OCI-LY3 (cell line): ENCODE data around the gene EFL1.
"Not testable (repeated sequence)": the region's sequence is repeated elsewhere in the genome, so short reads cannot be mapped to it uniquely, and the experiment has no call there.

Source experiments
- H2AFZ ChIP-seq: fragments of 200-600, 300-600 bp; shearing (Covaris generic); 2 replicates; pipeline ENCODE4 v1.6.0; 2014; ENCODE audit warnings: antibody characterized with exemption, low read depth, low read length
- H3K27ac ChIP-seq: fragments of 200-600, 300-600 bp; sonication (generic); 2 replicates; pipeline ENCODE4 v1.5.1; 2014; ENCODE audit warnings: mild to moderate bottlenecking, low read length, moderate library complexity, mixed read lengths
- H3K27me3 ChIP-seq: fragments of 200-600, 300-600 bp; sonication (generic); 2 replicates; pipeline ENCODE4 v1.6.1; 2014; ENCODE audit warnings: low read depth, low read length, mixed read lengths
- H3K36me3 ChIP-seq: fragments of 200-600, 300-600 bp; sonication (generic); replicated peaks from 2 replicates; pipeline ENCODE3; 2014; ENCODE audit warnings: low read depth, low read length, mixed read lengths
- H3K4me1 ChIP-seq: fragments of 300-600, 200-600 bp; sonication (generic); 2 replicates; pipeline ENCODE4 v1.6.1; 2014; ENCODE audit warnings: low read length, mixed read lengths
- H3K4me2 ChIP-seq: fragments of 200-600, 300-600 bp; sonication (generic); 2 replicates; pipeline ENCODE4 v1.6.1; 2014; ENCODE audit warnings: low read length, mixed read lengths
- H3K4me3 ChIP-seq: fragments of 300-600, 200-600 bp; sonication (generic); 2 replicates; pipeline ENCODE4 v1.5.1; 2014; ENCODE audit warnings: antibody characterized with exemption, mild to moderate bottlenecking, low read length, moderate library complexity
- H3K79me2 ChIP-seq: fragments of 300-600, 200-600 bp; shearing (Covaris generic); 2 replicates; pipeline ENCODE4 v1.6.1; 2014; ENCODE audit warnings: mild to moderate bottlenecking, low read length, mixed read lengths
- H3K9ac ChIP-seq: fragments of 300-600, 200-600 bp; shearing (Covaris generic); 2 replicates; pipeline ENCODE4 v1.6.0; 2014; ENCODE audit warnings: mild to moderate bottlenecking, low read length, moderate library complexity
- H3K9me3 ChIP-seq: fragments of 200-600, 300-600 bp; shearing (Covaris generic); 2 replicates; pipeline ENCODE4 v1.6.1; 2014; ENCODE audit warnings: low read length, mixed read lengths; ENCODE audit not compliant: insufficient read depth
- H4K20me1 ChIP-seq: fragments of 200-600, 300-600 bp; sonication (generic); 2 replicates; pipeline ENCODE4 v1.6.1; 2016; ENCODE audit warnings: low read length, mixed read lengths; ENCODE audit not compliant: insufficient read depth
- EZH2phosphoT487 ChIP-seq: fragments of 200-600 bp; shearing (Covaris generic); IDR thresholded peaks from 2 replicates; pipeline ENCODE4 v1.6.1; 2018; ENCODE audit warnings: antibody characterized with exemption, mixed run types, low read depth
- TF ChIP-seq, protein P1 (sequence below): fragments of 200-600, 300-600 bp; sonication (generic); IDR thresholded peaks from 2 replicates; pipeline ENCODE4 v1.5.1; 2014; ENCODE audit warnings: antibody characterized with exemption, low read length, low read depth

The EFL1 gene

DNA sequence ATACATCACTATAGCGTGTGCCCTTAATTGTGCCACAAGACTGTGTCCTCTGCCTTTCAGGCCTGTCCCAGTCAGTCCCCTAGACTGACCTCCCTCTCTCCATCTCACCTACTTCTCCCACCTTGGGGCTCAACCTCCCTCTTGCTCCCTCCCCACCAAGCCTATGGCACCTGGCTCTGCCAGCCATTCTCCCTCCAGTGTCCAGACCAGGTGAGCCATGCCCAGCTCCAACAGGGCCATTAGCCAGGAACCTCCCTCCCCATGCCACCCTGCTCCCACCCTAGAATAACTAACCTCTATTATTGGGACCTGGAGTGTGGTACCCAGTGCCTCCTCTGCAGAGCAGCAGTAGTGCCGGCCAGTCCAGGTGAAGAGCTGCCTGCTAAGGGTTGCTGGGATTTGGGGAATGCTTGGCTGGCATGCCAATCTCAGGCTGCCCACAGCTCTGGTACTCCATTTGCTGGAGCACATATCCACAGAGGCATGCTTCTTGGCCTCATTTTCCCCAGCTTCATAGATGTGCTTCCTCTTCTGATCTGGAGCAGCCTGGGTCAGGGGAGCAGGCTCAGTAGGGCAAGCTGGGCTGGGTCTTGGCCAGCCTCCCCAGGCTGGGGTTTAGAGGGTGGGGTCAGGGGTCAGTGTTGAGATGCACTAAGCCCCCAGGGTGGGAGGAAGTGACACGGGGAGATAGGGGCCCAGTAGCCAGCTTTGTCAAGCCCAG, 38.9 kb upstream of the EFL1 start:
- Histone ChIP-seq H2AFZ (no peak overlapping the region), H3K4me3 (no peak overlapping the region), H3K9ac (no peak overlapping the region), H3K27me3 (no peaks in the 10 kb centered on the region), H3K79me2 (no peaks in the 10 kb centered on the region), H3K4me2 (no peak overlapping the region), H3K27ac (no peak overlapping the region), H3K4me1 (no peaks in the 10 kb centered on the region), H4K20me1 (no peaks in the 10 kb centered on the region), H3K9me3 (no peaks in the 10 kb centered on the region), H3K36me3 (no peaks in the 10 kb centered on the region)
- TF ChIP-seq, protein P1, sequence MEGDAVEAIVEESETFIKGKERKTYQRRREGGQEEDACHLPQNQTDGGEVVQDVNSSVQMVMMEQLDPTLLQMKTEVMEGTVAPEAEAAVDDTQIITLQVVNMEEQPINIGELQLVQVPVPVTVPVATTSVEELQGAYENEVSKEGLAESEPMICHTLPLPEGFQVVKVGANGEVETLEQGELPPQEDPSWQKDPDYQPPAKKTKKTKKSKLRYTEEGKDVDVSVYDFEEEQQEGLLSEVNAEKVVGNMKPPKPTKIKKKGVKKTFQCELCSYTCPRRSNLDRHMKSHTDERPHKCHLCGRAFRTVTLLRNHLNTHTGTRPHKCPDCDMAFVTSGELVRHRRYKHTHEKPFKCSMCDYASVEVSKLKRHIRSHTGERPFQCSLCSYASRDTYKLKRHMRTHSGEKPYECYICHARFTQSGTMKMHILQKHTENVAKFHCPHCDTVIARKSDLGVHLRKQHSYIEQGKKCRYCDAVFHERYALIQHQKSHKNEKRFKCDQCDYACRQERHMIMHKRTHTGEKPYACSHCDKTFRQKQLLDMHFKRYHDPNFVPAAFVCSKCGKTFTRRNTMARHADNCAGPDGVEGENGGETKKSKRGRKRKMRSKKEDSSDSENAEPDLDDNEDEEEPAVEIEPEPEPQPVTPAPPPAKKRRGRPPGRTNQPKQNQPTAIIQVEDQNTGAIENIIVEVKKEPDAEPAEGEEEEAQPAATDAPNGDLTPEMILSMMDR: no peak
- TF ChIP-seq EZH2phosphoT487: no peak

DNA sequence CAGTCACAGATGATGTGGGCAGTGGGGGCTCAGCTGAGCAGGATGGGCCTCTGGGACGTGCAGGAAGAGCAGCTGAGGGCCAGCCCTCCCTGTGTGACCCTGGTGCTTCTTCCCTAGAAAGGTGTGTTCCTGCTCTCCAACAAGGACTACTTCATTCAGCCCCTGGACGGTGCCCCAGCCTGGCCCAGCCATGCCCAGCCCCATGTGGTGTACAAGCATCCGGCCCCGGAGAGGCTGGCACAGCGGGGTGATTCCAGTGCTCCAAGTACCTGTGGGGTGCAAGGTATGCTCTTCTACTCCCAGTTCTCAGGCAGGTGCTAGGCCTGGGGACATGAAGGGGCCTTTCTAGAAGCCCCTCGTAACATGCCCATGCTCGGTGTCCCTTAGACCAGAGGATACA, 38.3 kb upstream of the EFL1 start:
- no peaks in the 10 kb centered on the region for H4K20me1 ChIP-seq
- H2AFZ ChIP-seq: no peak overlapping the region
- no peaks in the 10 kb centered on the region for H3K27me3 ChIP-seq
- no peaks in the 10 kb centered on the region for H3K36me3 ChIP-seq
- H3K4me2 ChIP-seq: no peak overlapping the region
- no peaks in the 10 kb centered on the region for H3K4me1 ChIP-seq
- H3K4me3 ChIP-seq: no peak overlapping the region
- TF ChIP-seq, protein P1: no peak
- no peak for TF ChIP-seq EZH2phosphoT487
- H3K9ac ChIP-seq: no peak overlapping the region
- H3K9me3 ChIP-seq: no peaks in the 10 kb centered on the region
- H3K79me2 ChIP-seq: no peaks in the 10 kb centered on the region
- H3K27ac ChIP-seq: no peak overlapping the region

DNA sequence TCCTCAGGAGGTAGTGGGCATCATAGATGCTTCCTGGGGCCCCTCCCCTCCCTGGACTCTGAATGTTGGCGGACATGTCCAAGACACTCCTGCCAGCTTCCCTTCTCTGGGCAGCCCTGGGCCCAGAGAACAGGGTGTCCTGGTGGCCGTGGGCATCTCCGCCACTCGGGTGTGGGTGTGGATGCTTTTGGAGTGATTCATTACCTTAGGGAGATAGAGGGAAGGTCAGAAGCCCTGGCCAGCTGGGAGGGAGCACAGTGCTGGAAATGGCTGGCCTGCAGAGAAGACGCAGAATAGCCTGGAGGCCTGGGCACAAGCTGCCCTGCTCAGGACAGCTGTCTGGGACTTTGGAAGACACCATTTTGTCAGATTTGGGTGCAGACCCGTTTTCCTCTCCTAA, 37.8 kb upstream of the EFL1 start:
- H3K4me2 ChIP-seq, H3K36me3 ChIP-seq, H3K4me1 ChIP-seq, H3K9me3 ChIP-seq, H3K79me2 ChIP-seq, H4K20me1 ChIP-seq, H3K9ac ChIP-seq, H3K27ac ChIP-seq, H3K27me3 ChIP-seq, H2AFZ ChIP-seq, H3K4me3 ChIP-seq: not testable (repeated sequence)

DNA sequence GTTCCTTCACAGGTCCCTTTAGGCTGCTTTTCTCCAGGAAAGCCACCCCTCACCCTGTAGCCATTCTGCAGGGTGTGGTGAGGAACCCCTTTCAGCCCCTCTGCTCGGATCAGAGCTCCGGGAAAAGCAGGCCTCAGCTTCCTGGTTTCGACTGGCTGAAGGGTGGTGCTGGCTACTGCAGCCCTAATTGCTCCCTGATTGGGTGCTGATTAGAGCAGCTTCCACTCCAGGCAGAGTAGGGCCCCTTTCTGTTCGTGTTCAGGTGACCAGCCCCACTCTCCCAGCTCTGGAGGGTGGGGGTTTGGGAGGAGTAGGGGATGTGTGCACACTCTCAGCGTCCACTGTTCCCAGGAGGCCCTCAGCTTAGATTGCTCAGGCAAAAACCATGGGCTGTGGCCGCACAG, 37.0 kb upstream of the EFL1 start:
- not testable (repeated sequence) for H3K79me2 ChIP-seq, H3K4me1 ChIP-seq, H3K4me3 ChIP-seq, H3K27ac ChIP-seq, H4K20me1 ChIP-seq, H2AFZ ChIP-seq, H3K9me3 ChIP-seq, H3K36me3 ChIP-seq, H3K27me3 ChIP-seq, H3K9ac ChIP-seq, H3K4me2 ChIP-seq

DNA sequence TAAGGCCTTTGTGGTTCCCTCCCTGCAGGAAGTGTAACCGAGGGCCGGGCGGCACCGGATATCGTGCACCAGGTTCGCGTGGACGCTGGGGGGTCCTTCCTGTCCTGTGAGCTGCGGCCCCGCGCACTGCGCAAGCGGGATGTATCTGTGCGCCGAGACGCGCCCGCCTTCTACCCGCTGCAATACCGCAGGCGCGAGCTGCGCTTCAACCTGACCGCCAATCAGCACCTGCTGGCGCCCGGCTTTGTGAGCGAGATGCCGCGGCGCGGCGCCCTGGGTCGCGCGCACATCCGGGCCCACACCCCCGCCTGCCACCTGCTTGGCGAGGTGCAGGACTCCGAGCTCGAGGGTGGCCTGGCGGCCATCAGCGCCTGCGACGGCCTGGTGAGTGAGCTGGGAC, 36.0 kb upstream of the EFL1 start:
- no peak for TF ChIP-seq EZH2phosphoT487
- TF ChIP-seq, protein P1: no peak
- no peaks in the 10 kb centered on the region for H3K79me2 ChIP-seq
- no peak overlapping the region for H3K9ac ChIP-seq
- no peaks in the 10 kb centered on the region for H3K4me1 ChIP-seq
- H3K4me3 ChIP-seq: peak overlapping the region; percentile 60
- H3K9me3 ChIP-seq: no peaks in the 10 kb centered on the region
- H3K27me3 ChIP-seq: no peaks in the 10 kb centered on the region
- H3K4me2 ChIP-seq: peak overlapping the region; percentile 46
- no peaks in the 10 kb centered on the region for H4K20me1 ChIP-seq
- H2AFZ ChIP-seq: no peak overlapping the region
- no peaks in the 10 kb centered on the region for H3K36me3 ChIP-seq
- no peak overlapping the region for H3K27ac ChIP-seq
